ENCODE measurements around the gene TTC4. TPM values are rescaled to one million over a fixed set of nuclear protein-coding genes. Genes with fewer than 3 reads are reported as not detected.

TTC4 gene
- total RNA-seq, 1 experiment from 2014 or later = 40.8 TPM

GRCh38 chr1:54728027-54728426, 12.4 kb downstream of the TTC4 start:
- H3K4me3 ChIP-seq = no peak overlapping the region
- H3K27me3 ChIP-seq = no peaks in the 10 kb centered on the region
- peaks cover 62% of the 10 kb centered on the region for H3K36me3 ChIP-seq
- DNase-seq = no peak
- no peaks in the 10 kb centered on the region for H3K9me3 ChIP-seq

DNA sequence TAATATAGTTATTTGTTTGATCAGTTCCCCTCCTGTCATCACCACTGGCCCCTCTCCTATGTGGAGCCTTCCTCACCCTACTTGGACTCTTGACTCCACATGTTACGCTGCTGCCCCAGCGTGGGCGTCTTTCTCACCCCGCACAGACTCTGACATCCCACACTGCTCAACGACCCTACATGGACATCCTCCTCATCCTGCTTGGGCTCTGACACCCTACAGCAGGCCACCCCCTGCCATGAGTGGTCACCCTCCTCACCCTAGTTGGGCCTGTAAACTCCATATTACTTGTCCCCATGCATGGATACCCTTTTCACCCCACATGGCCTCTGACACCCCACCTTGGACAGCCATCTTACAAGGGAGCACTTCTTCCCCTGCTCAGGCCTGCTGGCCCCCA, 21.0 kb downstream of the TTC4 start:
- Histone ChIP-seq H3K36me3 (peaks cover 51% of the 10 kb centered on the region), H3K4me3 (no peak overlapping the region)

DNA sequence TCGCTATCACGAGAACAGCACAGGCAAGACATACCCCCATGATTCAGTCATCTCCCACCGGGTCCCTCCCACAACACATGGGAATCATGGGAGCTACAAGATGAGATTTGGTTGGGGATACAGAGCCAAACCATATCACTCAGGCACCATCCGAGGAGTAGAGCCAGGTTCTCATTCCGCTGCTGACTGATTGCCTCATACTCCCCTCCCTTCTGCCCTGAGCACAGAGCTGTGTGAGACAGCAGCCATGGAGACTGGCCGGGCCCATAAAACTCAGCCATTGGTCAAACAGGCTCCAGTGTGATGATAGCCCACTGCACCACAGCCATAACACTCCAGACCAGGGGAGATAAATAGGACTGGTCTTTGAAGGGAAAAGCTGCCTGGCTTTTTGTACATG, 22.6 kb downstream of the TTC4 start:
- Histone ChIP-seq H3K9me3 (no peaks in the 10 kb centered on the region), H3K36me3 (peaks cover 58% of the 10 kb centered on the region), H3K27me3 (no peaks in the 10 kb centered on the region), H3K4me3 (no peak overlapping the region)
- DNase-seq = no peak

More for the DNA sequence above, 21.0 kb downstream of the TTC4 start:
- Histone ChIP-seq H3K27me3 (no peaks in the 10 kb centered on the region), H3K9me3 (no peaks in the 10 kb centered on the region)
- no peak for DNase-seq

- Histone ChIP-seq H3K36me3 (peaks cover 42% of the 10 kb centered on the region), H3K27me3 (no peaks in the 10 kb centered on the region), H3K4me3 (no peak overlapping the region), H3K9me3 (no peaks in the 10 kb centered on the region)
- no peak for DNase-seq
These were observed 25.9 kb downstream of the TTC4 start for GRCh38 chr1:54741531-54741930.

DNA sequence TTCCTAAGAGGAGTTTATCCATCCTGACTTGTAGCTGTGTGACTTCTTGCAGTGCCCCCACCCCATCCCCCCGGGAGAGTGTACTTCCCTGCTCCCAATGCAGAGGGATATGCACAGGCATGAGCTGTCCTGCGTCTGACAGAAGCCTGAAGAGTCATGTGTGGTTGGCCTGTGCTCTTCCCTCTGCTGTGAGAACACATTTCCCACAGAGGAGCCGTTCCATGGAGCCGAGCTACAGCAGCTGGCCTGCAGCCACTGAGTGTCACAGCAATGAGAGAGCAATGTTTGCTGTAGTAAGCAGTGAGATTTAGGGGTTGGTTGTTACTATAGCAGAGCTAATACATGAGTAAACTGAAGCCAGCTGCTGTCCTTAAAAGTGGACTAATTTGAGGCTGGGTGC, 26.6 kb downstream of the TTC4 start:
- Histone ChIP-seq H3K4me3 (no peak overlapping the region), H3K36me3 (peaks cover 34% of the 10 kb centered on the region), H3K27me3 (no peaks in the 10 kb centered on the region), H3K9me3 (no peaks in the 10 kb centered on the region)
- DNase-seq = no peak

DNA sequence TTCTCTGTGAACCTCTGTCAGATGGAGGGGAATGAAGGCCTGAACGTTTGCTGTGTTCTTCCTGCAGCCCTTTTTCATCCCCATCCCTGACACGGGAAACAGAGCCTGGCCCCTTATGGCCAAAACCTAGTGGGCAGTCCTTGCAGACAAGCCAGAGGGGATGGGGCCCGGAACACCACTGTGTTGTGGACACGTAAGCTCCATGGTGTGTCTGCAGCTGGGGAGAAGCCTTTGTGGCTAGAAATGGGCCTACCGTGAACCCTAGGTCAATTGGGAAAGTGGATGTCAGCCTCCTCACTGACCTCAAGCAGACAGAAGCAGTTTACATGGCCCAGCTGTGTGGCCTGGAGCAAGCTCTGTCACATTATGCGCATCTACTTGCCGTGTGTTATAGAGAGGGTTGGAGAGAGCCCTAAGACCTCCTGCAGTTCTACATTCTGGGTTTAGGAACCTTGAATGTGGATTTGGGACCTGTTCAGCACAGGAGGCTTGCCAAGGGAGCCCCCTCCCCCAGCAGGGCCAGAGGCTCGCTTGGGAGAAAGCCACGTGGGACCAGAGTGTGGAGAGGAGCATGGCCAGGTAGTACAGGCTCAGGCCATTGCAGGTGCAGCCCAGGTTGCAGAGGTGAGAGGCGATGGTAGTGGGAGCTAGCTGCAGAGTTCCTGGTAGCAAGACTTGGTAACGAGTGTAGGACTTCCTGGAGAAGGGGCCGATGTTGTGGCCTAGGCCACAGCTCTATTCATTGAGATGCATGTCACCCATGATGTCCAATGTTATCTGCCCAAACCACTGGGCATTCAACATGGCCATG, 28.0 kb downstream of the TTC4 start:
- Histone ChIP-seq H3K27me3 (no peaks in the 10 kb centered on the region), H3K9me3 (no peaks in the 10 kb centered on the region), H3K36me3 (peaks cover 24% of the 10 kb centered on the region), H3K4me3 (no peak overlapping the region)
- DNase-seq = no peak

- no peak overlapping the region for H3K4me3 ChIP-seq
- no peak for DNase-seq
- H3K36me3 ChIP-seq = peaks cover 18% of the 10 kb centered on the region
- no peaks in the 10 kb centered on the region for H3K27me3 ChIP-seq
- no peaks in the 10 kb centered on the region for H3K9me3 ChIP-seq
These were observed 29.0 kb downstream of the TTC4 start for GRCh38 chr1:54744696-54745095.

GRCh38 chr1:54745274-54745673, 29.6 kb downstream of the TTC4 start:
- Histone ChIP-seq H3K4me3 (no peak overlapping the region), H3K36me3 (peaks cover 15% of the 10 kb centered on the region), H3K27me3 (no peaks in the 10 kb centered on the region), H3K9me3 (no peaks in the 10 kb centered on the region)
- DNase-seq = no peak

GRCh38 chr1:54745864-54746263, 30.2 kb downstream of the TTC4 start:
- Histone ChIP-seq H3K36me3 (peaks cover 12% of the 10 kb centered on the region), H3K4me3 (no peak overlapping the region), H3K9me3 (no peaks in the 10 kb centered on the region), H3K27me3 (no peaks in the 10 kb centered on the region)
- no peak for DNase-seq

GRCh38 chr1:54748094-54748835, 32.6 kb downstream of the TTC4 start:
- no peaks in the 10 kb centered on the region for H3K27me3 ChIP-seq
- H3K36me3 ChIP-seq = no peaks in the 10 kb centered on the region; the same call in 1 of the 2 replicates
- DNase-seq = no peak
- H3K4me3 ChIP-seq = no peak overlapping the region
- no peaks in the 10 kb centered on the region for H3K9me3 ChIP-seq

- Histone ChIP-seq H3K9me3 (no peaks in the 10 kb centered on the region), H3K36me3 (no peaks in the 10 kb centered on the region), H3K27me3 (no peaks in the 10 kb centered on the region), H3K4me3 (no peak overlapping the region)
- no peak for DNase-seq
These were observed 34.9 kb downstream of the TTC4 start for GRCh38 chr1:54750596-54750995.

- Histone ChIP-seq H3K27me3 (no peaks in the 10 kb centered on the region), H3K4me3 (no peak overlapping the region), H3K9me3 (no peaks in the 10 kb centered on the region), H3K36me3 (no peaks in the 10 kb centered on the region)
- no peak for DNase-seq
These were observed 35.8 kb downstream of the TTC4 start for GRCh38 chr1:54751426-54751825.

GRCh38 chr1:54754045-54754444, 38.4 kb downstream of the TTC4 start:
- no peak for DNase-seq

GRCh38 chr1:54754486-54755285, 39.0 kb downstream of the TTC4 start:
- Histone ChIP-seq H3K36me3 (peaks cover 4% of the 10 kb centered on the region; the same call in 1 of the 2 replicates), H3K27me3 (no peaks in the 10 kb centered on the region), H3K9me3 (no peaks in the 10 kb centered on the region), H3K4me3 (no peak overlapping the region)
- DNase-seq = no peak

More at GRCh38 chr1:54754045-54754444, 38.4 kb downstream of the TTC4 start:
- Histone ChIP-seq H3K9me3 (no peaks in the 10 kb centered on the region), H3K27me3 (no peaks in the 10 kb centered on the region), H3K4me3 (no peak overlapping the region), H3K36me3 (peaks cover 4% of the 10 kb centered on the region; the same call in 1 of the 2 replicates)

DNA sequence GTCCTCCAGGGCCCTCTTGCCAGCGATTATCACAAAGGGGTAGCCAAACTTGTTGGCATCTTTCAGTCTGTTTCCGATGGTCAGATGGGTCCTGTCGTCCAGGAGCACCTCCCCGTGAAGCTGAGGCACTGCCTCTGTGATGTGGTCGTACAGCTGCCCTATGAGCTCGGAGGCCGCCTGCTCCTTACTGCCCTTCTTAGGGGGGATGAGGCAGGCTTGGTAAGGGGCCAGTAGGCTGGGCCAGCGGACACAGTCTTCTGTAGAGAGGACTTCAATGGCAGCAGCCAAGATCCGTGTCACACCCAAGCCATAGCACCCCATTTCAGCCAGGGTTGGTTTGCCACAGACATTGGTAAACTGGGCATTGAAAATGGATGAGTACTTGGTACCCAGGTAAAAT, 42.2 kb downstream of the TTC4 start:
- H3K9me3 ChIP-seq = no peaks in the 10 kb centered on the region
- no peak for DNase-seq
- H3K4me3 ChIP-seq = no peak overlapping the region
- H3K36me3 ChIP-seq = peaks cover 4% of the 10 kb centered on the region; the same call in 1 of the 2 replicates
- no peaks in the 10 kb centered on the region for H3K27me3 ChIP-seq

DNA sequence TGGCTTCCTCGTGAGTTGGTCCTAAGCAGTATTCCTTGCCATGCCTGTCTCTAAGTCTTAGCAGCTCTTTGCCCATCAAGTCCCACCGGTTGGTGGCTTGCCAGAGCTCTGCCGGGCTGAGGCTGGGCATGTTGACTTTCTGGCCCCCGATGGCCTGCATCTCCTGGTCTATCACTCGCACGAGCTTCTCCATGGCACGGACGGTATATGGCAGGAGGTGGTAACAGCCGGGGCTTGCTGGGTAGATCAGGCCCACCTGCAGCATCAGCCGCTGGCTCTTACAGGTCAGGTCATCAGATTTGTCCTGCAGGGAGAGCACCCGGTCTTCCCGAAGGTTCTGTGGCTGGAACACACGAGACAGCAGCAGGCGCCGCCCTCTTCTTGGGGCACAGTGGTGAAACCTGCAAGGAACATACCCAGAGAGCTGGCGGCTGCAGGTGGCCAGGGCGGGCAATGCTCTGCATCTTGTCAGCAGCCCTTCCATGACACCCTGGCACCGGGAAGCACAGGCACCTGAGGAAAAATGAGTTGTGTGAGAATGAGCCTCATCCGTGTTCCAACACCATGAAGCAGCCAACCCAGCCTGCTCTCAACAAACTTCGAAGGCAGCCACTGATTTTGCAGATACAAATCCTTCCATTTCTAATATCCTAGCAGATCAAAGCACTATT, 43.2 kb downstream of the TTC4 start:
- peaks cover 4% of the 10 kb centered on the region; the same call in 1 of the 2 replicates for H3K36me3 ChIP-seq
- H3K4me3 ChIP-seq = no peak overlapping the region
- H3K27me3 ChIP-seq = no peaks in the 10 kb centered on the region
- DNase-seq = no peak
- no peaks in the 10 kb centered on the region for H3K9me3 ChIP-seq

- H3K9me3 ChIP-seq = no peaks in the 10 kb centered on the region
- DNase-seq = no peak
- H3K36me3 ChIP-seq = no peaks in the 10 kb centered on the region
- no peaks in the 10 kb centered on the region for H3K27me3 ChIP-seq
- H3K4me3 ChIP-seq = peak overlapping the region; percentile 72
These were observed 48.1 kb downstream of the TTC4 start for GRCh38 chr1:54763816-54764132.

Data from MG63 (cell line).